NCI-H345 treated with DMSO at 0.1 percent for 48 hours (cell line): Measurements from ENCODE around the gene WNT1.

Source experiments
- DNase-seq: peaks from one replicate; lab custom pipeline; 2025; ENCODE audit not compliant: unreplicated experiment; lab: John Stamatoyannopoulos, UW

The WNT1 gene

GRCh38 chr12:49026678-49027480 lies 48.8 kb downstream of the WNT1 start:
- no peak for DNase-seq

- DNase-seq: no peak
Measured at GRCh38 chr12:49027846-49028555, 49.9 kb downstream of the WNT1 start.

GRCh38 chr12:49028666-49029275 lies 50.6 kb downstream of the WNT1 start:
- DNase-seq: no peak

- DNase-seq: no peak
Measured at GRCh38 chr12:49030119-49030518, 52.0 kb downstream of the WNT1 start.

- DNase-seq: no peak
Measured at GRCh38 chr12:49030714-49031572, 52.8 kb downstream of the WNT1 start.

- no peak for DNase-seq
Measured at GRCh38 chr12:49031573-49032161, 53.5 kb downstream of the WNT1 start.
